Measurements from ENCODE around the gene HELZ2.

The HELZ2 gene

DNA sequence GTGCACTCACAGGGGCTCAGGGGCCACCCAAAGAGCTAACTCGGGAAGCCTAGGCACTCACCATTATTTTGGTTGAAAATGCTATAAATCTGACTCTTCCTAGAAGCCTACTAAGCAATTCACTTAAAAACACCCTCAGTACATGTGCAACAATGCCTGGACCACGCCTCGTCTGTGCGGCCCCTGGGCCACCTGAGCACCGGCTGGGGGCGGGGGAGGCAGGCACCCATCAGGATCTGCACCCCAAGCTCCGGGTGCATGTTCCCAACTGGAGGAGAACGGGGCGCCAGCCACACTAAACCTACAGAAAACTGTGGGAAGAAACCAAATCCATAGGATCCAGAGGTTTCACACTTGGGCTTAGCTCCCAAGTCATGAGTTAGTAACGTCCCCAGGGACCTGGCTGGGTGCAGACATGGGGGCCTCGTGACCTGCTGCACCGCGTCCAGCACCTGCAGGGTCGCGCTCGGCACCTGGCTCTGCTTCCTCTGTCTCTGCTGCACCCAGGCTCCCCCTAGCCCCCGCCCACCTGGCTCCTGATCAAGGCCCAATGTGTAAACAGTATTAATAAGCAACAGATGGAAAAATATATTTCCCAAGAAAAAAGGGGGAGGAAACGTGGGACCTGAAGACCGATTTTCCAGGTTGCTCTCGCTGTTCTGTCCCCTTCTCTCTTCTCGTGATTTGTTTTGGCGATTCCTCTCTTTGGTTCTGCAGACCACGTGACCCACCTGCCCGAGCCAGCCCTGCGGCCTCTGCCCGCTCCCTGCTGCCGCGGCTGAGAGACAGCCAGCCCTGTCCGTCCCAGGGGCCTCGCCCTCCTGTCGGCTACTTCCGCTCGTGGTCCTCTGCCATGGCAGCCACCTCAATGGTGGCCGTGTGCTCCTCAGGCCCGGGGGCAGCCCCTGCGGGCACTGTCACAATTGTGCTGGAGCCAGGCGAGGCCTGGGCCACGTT is 15.5 kb upstream of the HELZ2 start:
- ChIA-PET CTCF (no interaction called here), POLR2A (interaction anchor here (1.7 kb wide), 1 partner anchor 15 kb away, joined by 7 read pairs; the partner anchor contains the start of gene HELZ2)
- DNase-seq (ENCODE audit: extremely low spot score): no peak
- TF ChIP-seq NFRKB (IDR thresholded peaks at IDR 0.05): no peak
- no peak for TF ChIP-seq ARNT (IDR thresholded peaks at IDR 0.05)
- TF ChIP-seq LEF1 (IDR thresholded peaks at IDR 0.05; ENCODE audit: borderline replicate concordance): no peak
- no peak for TF ChIP-seq FOXA1 (IDR thresholded peaks at IDR 0.05)
- no peak for TF ChIP-seq FOXK2 (IDR thresholded peaks at IDR 0.05)
- TF ChIP-seq BHLHE40 (IDR thresholded peaks at IDR 0.05; ENCODE audit: borderline replicate concordance): no peak
- TF ChIP-seq HDGF (IDR thresholded peaks at IDR 0.05; ENCODE audit: borderline replicate concordance): no peak
- no peak for TF ChIP-seq FOXM1 (IDR thresholded peaks at IDR 0.05; ENCODE audit: borderline replicate concordance)
- no peak for TF ChIP-seq L3MBTL2 (conservative IDR thresholded peaks at IDR 0.05)
- TF ChIP-seq SP1 (IDR thresholded peaks at IDR 0.05): no peak
- TF ChIP-seq, protein P1, sequence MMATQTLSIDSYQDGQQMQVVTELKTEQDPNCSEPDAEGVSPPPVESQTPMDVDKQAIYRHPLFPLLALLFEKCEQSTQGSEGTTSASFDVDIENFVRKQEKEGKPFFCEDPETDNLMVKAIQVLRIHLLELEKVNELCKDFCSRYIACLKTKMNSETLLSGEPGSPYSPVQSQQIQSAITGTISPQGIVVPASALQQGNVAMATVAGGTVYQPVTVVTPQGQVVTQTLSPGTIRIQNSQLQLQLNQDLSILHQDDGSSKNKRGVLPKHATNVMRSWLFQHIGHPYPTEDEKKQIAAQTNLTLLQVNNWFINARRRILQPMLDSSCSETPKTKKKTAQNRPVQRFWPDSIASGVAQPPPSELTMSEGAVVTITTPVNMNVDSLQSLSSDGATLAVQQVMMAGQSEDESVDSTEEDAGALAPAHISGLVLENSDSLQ (IDR thresholded peaks at IDR 0.05): no peak
- TF ChIP-seq SUZ12 (IDR thresholded peaks at IDR 0.05): no peak

GRCh38 chr20:63588641-63589041 is 14.6 kb upstream of the HELZ2 start:
- ChIA-PET POLR2A (interaction anchor here (1.7 kb wide), 1 partner anchor 14 kb away, joined by 7 read pairs; the partner anchor contains the start of gene HELZ2), CTCF (interaction anchor here (0.6 to 1.4 kb wide), 2 partner anchors 12 to 92 kb away, joined by 3 to 4 read pairs; no protein-coding TSS in a partner anchor)
- no peak for TF ChIP-seq CTBP1 (IDR thresholded peaks at IDR 0.05; ENCODE audit: borderline replicate concordance)
- no peak for TF ChIP-seq NFRKB (IDR thresholded peaks at IDR 0.05)
- TF ChIP-seq ZNF384 (IDR thresholded peaks at IDR 0.05): no peak
- TF ChIP-seq SP1 (IDR thresholded peaks at IDR 0.05): no peak
- no peak for TF ChIP-seq ARNT (IDR thresholded peaks at IDR 0.05)
- no peak for TF ChIP-seq L3MBTL2 (conservative IDR thresholded peaks at IDR 0.05)
- TF ChIP-seq, protein P1 (IDR thresholded peaks at IDR 0.05): no peak
- no peak for TF ChIP-seq FOXA1 (IDR thresholded peaks at IDR 0.05)
- no peak for TF ChIP-seq LEF1 (IDR thresholded peaks at IDR 0.05; ENCODE audit: borderline replicate concordance)
- no peak for TF ChIP-seq ELF4 (IDR thresholded peaks at IDR 0.05)
- no peak for TF ChIP-seq TARDBP (IDR thresholded peaks at IDR 0.05)
- no peak for TF ChIP-seq BHLHE40 (IDR thresholded peaks at IDR 0.05; ENCODE audit: borderline replicate concordance)
- TF ChIP-seq SUZ12 (IDR thresholded peaks at IDR 0.05): no peak
- TF ChIP-seq FOXM1 (IDR thresholded peaks at IDR 0.05; ENCODE audit: borderline replicate concordance): no peak
- TF ChIP-seq FOXK2 (IDR thresholded peaks at IDR 0.05): no peak
- TF ChIP-seq HDGF (IDR thresholded peaks at IDR 0.05; ENCODE audit: borderline replicate concordance): no peak
- DNase-seq (ENCODE audit: extremely low spot score): no peak

DNA sequence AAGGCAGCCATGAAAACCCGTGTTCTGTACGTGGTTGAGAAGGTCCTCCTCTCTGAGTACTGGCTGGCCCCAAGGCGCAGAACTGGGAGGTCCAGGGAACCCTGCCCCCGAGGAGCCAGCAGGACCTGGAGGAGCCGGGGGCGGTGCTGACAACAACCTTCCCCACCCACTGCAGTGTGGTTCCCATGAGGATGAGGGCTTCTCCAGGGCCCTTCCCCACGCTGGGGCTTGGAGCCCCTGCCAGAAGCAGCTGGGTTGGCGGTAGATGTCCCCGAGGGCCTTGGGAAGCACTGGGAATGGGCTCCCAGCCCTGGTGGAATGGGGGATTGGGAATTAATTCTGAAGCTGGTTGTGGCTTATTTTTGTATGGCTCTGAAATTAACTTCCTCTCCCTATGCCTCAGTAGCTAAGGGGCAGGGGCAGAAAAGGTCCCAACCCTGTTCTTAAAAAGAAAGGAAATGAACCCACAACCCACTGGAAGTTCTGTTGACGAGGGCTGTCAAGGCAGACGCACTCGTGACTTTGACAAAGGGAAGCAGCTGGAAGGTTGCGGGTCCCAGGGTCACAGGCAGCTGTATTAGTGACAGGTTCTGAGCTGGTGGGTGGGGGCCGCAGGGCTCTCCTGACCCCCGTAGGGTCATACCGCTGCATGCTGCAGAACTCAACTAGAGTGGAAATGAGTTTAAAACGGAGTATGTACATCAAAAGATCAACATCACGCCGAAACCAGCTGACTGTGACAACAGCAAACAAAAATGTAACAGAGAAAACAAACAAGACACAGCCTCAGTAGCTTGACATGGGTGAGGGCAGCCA is 13.9 kb upstream of the HELZ2 start:
- TF ChIP-seq, protein P1 (IDR thresholded peaks at IDR 0.05): no peak
- no peak for TF ChIP-seq ZNF384 (IDR thresholded peaks at IDR 0.05)
- ChIA-PET CTCF (interaction anchor here (0.6 to 1.4 kb wide), 2 partner anchors 11 to 92 kb away, joined by 3 to 4 read pairs; no protein-coding TSS in a partner anchor), POLR2A (interaction anchor here (1.7 kb wide), 1 partner anchor 14 kb away, joined by 7 read pairs; the partner anchor contains the start of gene HELZ2)
- no peak for DNase-seq (ENCODE audit: extremely low spot score)

GRCh38 chr20:63587256-63587655 is 13.2 kb upstream of the HELZ2 start:
- TF ChIP-seq BHLHE40 (IDR thresholded peaks at IDR 0.05; ENCODE audit: borderline replicate concordance): no peak
- TF ChIP-seq TARDBP (IDR thresholded peaks at IDR 0.05): no peak
- TF ChIP-seq, protein P1 (IDR thresholded peaks at IDR 0.05): no peak
- TF ChIP-seq SP1 (IDR thresholded peaks at IDR 0.05): no peak
- TF ChIP-seq HDGF (IDR thresholded peaks at IDR 0.05; ENCODE audit: borderline replicate concordance): no peak
- no peak for TF ChIP-seq FOXK2 (IDR thresholded peaks at IDR 0.05)
- TF ChIP-seq ARNT (IDR thresholded peaks at IDR 0.05): no peak
- no peak for TF ChIP-seq FOXM1 (IDR thresholded peaks at IDR 0.05; ENCODE audit: borderline replicate concordance)
- no peak for TF ChIP-seq ELF4 (IDR thresholded peaks at IDR 0.05)
- no peak for TF ChIP-seq FOXA1 (IDR thresholded peaks at IDR 0.05)
- no peak for TF ChIP-seq CTBP1 (IDR thresholded peaks at IDR 0.05; ENCODE audit: borderline replicate concordance)
- no peak for DNase-seq (ENCODE audit: extremely low spot score)
- POLR2A ChIA-PET: no interaction called here
- CTCF ChIA-PET: interaction anchor here (1.4 kb wide), 1 partner anchor 91 kb away, joined by 4 read pairs; no protein-coding TSS in a partner anchor

- TF ChIP-seq L3MBTL2 (conservative IDR thresholded peaks at IDR 0.05): no peak
- no peak for TF ChIP-seq CTBP1 (IDR thresholded peaks at IDR 0.05; ENCODE audit: borderline replicate concordance)
- no peak for TF ChIP-seq TARDBP (IDR thresholded peaks at IDR 0.05)
- TF ChIP-seq ELF4 (IDR thresholded peaks at IDR 0.05): no peak
- no peak for TF ChIP-seq FOXK2 (IDR thresholded peaks at IDR 0.05)
- TF ChIP-seq FOXA1 (IDR thresholded peaks at IDR 0.05): no peak
- no peak for TF ChIP-seq ARNT (IDR thresholded peaks at IDR 0.05)
- no peak for TF ChIP-seq HDGF (IDR thresholded peaks at IDR 0.05; ENCODE audit: borderline replicate concordance)
- TF ChIP-seq ZNF384 (IDR thresholded peaks at IDR 0.05): no peak
- no peak for TF ChIP-seq LEF1 (IDR thresholded peaks at IDR 0.05; ENCODE audit: borderline replicate concordance)
- no peak for TF ChIP-seq NFRKB (IDR thresholded peaks at IDR 0.05)
- POLR2A ChIA-PET: no interaction called here
- DNase-seq (ENCODE audit: extremely low spot score): no peak
- CTCF ChIA-PET: no interaction called here
Measured at GRCh38 chr20:63586797-63587196, 12.8 kb upstream of the HELZ2 start.
